H9 (cell line): ENCODE data around the gene CHMP3. TPM values are rescaled to one million over a fixed set of nuclear protein-coding genes. Genes with fewer than 3 reads are reported as not detected.

Source experiments
- DNase-seq: peaks from one replicate; pipeline ENCODE4 v3.0.0-alpha.2; 2017
- H2AFZ ChIP-seq: one replicate; pipeline ENCODE4 v1.6.1; 2013; ENCODE audit warnings: mild to moderate bottlenecking, low read length, control low read depth, moderate library complexity
- H2AK5ac ChIP-seq: 2 replicates; pipeline ENCODE4 v1.6.1; 2013; ENCODE audit warnings: low read length, control low read depth, mixed read lengths; ENCODE audit not compliant: insufficient read length
- H2BK120ac ChIP-seq: one replicate; pipeline ENCODE4 v1.6.1; 2013; ENCODE audit warnings: low read depth, mild to moderate bottlenecking, low read length, control low read depth, inconsistent platforms; ENCODE audit not compliant: poor library complexity, severe bottlenecking
- H2BK12ac ChIP-seq: 2 replicates; pipeline ENCODE4 v1.6.1; 2013; ENCODE audit warnings: low read length, control low read depth, mixed read lengths, low read depth; ENCODE audit not compliant: insufficient read length
- H2BK15ac ChIP-seq: 2 replicates; pipeline ENCODE4 v1.6.1; 2013; ENCODE audit warnings: low read depth, low read length, control low read depth
- H2BK20ac ChIP-seq: one replicate; pipeline ENCODE4 v1.6.1; 2013; ENCODE audit warnings: low read depth, mild to moderate bottlenecking, low read length, control low read depth, inconsistent platforms; ENCODE audit not compliant: poor library complexity, severe bottlenecking
- H2BK5ac ChIP-seq: 2 replicates; pipeline ENCODE4 v1.6.1; 2013; ENCODE audit warnings: low read length, control low read depth, mixed read lengths; ENCODE audit not compliant: insufficient read length
- H3K14ac ChIP-seq: 2 replicates; pipeline ENCODE4 v1.6.1; 2013; ENCODE audit warnings: low read length, control low read depth; ENCODE audit not compliant: insufficient read depth
- H3K18ac ChIP-seq: 2 replicates; pipeline ENCODE4 v1.6.1; 2013; ENCODE audit warnings: low read depth, mild to moderate bottlenecking, mixed read lengths, low read length, control low read depth; ENCODE audit not compliant: insufficient read length
- H3K23ac ChIP-seq: 2 replicates; pipeline ENCODE4 v1.6.1; 2013; ENCODE audit warnings: low read length, control low read depth, mixed read lengths, low read depth; ENCODE audit not compliant: insufficient read length
- H3K23me2 ChIP-seq: 2 replicates; pipeline ENCODE4 v1.6.1; 2013; ENCODE audit warnings: low read depth, mild to moderate bottlenecking, mixed read lengths, low read length, control low read depth; ENCODE audit not compliant: insufficient read length, poor library complexity, severe bottlenecking
- H3K27ac ChIP-seq: 2 replicates; pipeline ENCODE4 v1.5.1; 2013; ENCODE audit warnings: low read length, control low read depth, mixed read lengths, low read depth; ENCODE audit not compliant: insufficient read length
- H3K27me3 ChIP-seq: 2 replicates; pipeline ENCODE4 v1.6.1; 2013; ENCODE audit warnings: low read length, control low read depth, inconsistent platforms; ENCODE audit not compliant: insufficient read depth
- H3K4ac ChIP-seq: 2 replicates; pipeline ENCODE4 v1.6.1; 2013; ENCODE audit warnings: low read depth, mild to moderate bottlenecking, control low read depth, inconsistent platforms, low read length, moderate library complexity
- H3K4me1 ChIP-seq: 2 replicates; pipeline ENCODE4 v1.6.1; 2013; ENCODE audit warnings: low read length, control low read depth, inconsistent platforms; ENCODE audit not compliant: insufficient read depth
- H3K4me2 ChIP-seq: 2 replicates; pipeline ENCODE4 v1.6.1; 2013; ENCODE audit warnings: low read length, control low read depth, mixed read lengths; ENCODE audit not compliant: insufficient read length, insufficient read depth
- H3K56ac ChIP-seq: 2 replicates; pipeline ENCODE4 v1.6.1; 2013; ENCODE audit warnings: low read depth, mild to moderate bottlenecking, mixed read lengths, low read length, control low read depth; ENCODE audit not compliant: insufficient read length
- H3K79me1 ChIP-seq: 2 replicates; pipeline ENCODE4 v1.6.1; 2013; ENCODE audit warnings: low read depth, mild to moderate bottlenecking, moderate library complexity, low read length, control low read depth, inconsistent platforms; ENCODE audit not compliant: insufficient read depth, poor library complexity, severe bottlenecking
- H3K79me2 ChIP-seq: 2 replicates; pipeline ENCODE4 v1.6.1; 2013; ENCODE audit warnings: low read length, control low read depth, inconsistent platforms; ENCODE audit not compliant: insufficient read depth
- H3K9ac ChIP-seq: 2 replicates; pipeline ENCODE4 v1.6.1; 2013; ENCODE audit warnings: low read length, control low read depth, mixed read lengths; ENCODE audit not compliant: insufficient read length; ENCODE audit errors: extremely low read depth
- H3K9me3 ChIP-seq: one replicate; pipeline ENCODE4 v1.6.1; 2013; ENCODE audit warnings: low read depth, low read length, inconsistent platforms; ENCODE audit not compliant: control insufficient read depth
- H3T11ph ChIP-seq: one replicate; pipeline ENCODE4 v1.6.1; 2013; ENCODE audit warnings: mild to moderate bottlenecking, low read length, control low read depth, inconsistent platforms
- H4K20me1 ChIP-seq: one replicate; pipeline ENCODE4 v1.6.1; 2013; ENCODE audit not compliant: control insufficient read depth, insufficient read length, insufficient read depth
- H4K5ac ChIP-seq: 2 replicates; pipeline ENCODE4 v1.6.1; 2013; ENCODE audit warnings: low read depth, mild to moderate bottlenecking, mixed read lengths, low read length, control low read depth; ENCODE audit not compliant: insufficient read length
- H4K8ac ChIP-seq: replicated peaks from 2 replicates; pipeline ENCODE4 v1.6.1; 2013; ENCODE audit warnings: low read length, control low read depth, mixed read lengths, low read depth; ENCODE audit not compliant: insufficient read length
- H4K91ac ChIP-seq: 2 replicates; pipeline ENCODE4 v1.6.1; 2013; ENCODE audit warnings: low read depth, mild to moderate bottlenecking, moderate library complexity, mixed read lengths, low read length, control low read depth; ENCODE audit not compliant: insufficient read length
- H3K27ac Mint-ChIP-seq, 3 experiments: 2 replicates in 2 of 3; 3 replicates in 1 of 3; pipeline ENCODE4 v1.8.0; 2020 to 2021; ENCODE audit warnings: mixed read lengths in 3 of 3, mild to moderate bottlenecking in 1 of 3, moderate library complexity in 1 of 3
- H3K27me3 Mint-ChIP-seq: 2 replicates; pipeline ENCODE4 v1.8.0; 2021; ENCODE audit warnings: low read depth, mild to moderate bottlenecking, moderate library complexity, mixed read lengths
- H3K36me3 Mint-ChIP-seq, 3 experiments: 2 replicates in 2 of 3; 3 replicates in 1 of 3; pipeline ENCODE4 v1.8.0; 2020 to 2021; ENCODE audit warnings: low read depth in 3 of 3, mixed read lengths in 3 of 3; ENCODE audit not compliant: insufficient read depth in 1 of 3
- H3K4me1 Mint-ChIP-seq, 2 experiments: 2 replicates each; pipeline ENCODE4 v1.8.0; 2020; ENCODE audit warnings: mixed read lengths in 2 of 2
- H3K4me3 Mint-ChIP-seq, 2 experiments: 2 replicates in 1 of 2; 3 replicates in 1 of 2; pipeline ENCODE4 v1.8.0; 2020 to 2021; ENCODE audit warnings: mild to moderate bottlenecking in 2 of 2, mixed read lengths in 2 of 2, moderate library complexity in 1 of 2
- H3K9me3 Mint-ChIP-seq, 2 experiments: 2 replicates in 1 of 2; 3 replicates in 1 of 2; pipeline ENCODE4 v1.8.0; 2020; ENCODE audit warnings: mild to moderate bottlenecking in 2 of 2, mixed read lengths in 2 of 2, moderate library complexity in 1 of 2
- CTCF ChIP-seq: fragments of 200-600 bp; sonication (generic); conservative IDR thresholded peaks from 3 replicates; pipeline ENCODE4 v1.8.0; 2021; ENCODE audit warnings: antibody characterized with exemption, mild to moderate bottlenecking
- WGBS: extraction: QIAGEN DNeasy Blood & Tissue Kit; methylation state at CpG from one replicate; pipeline ENCODE4 v1.1.7; 2013; ENCODE audit warnings: missing lambda C conversion rate, low lambda C conversion rate, mixed read lengths; ENCODE audit not compliant: insufficient read length; ENCODE audit errors: extremely low coverage; 5-methylcytosine and 5-hydroxymethylcytosine counted together
- total RNA-seq: library from RNA; stranded (reverse); gene quantifications from 2 replicates; pipeline ENCODE4 v1.2.1, GENCODE V29; 2021

Gene CHMP3
- total RNA-seq, 1 experiment from 2014 or later, result 28.8 TPM

- H3K56ac ChIP-seq, result no peak overlapping the region
- WGBS, result no CpG with 5 or more reads among the region's 2 CpGs
Observed at GRCh38 chr2:86596118-86596517, 32.9 kb upstream of the CHMP3 start.

More at GRCh38 chr2:86596118-86596517, 32.9 kb upstream of the CHMP3 start:
- Histone ChIP-seq H3K79me1 (no peaks in the 10 kb centered on the region), H3K4ac (no peak overlapping the region), H3K14ac (no peak overlapping the region), H3K27ac (no peak overlapping the region), H2AFZ (no peak overlapping the region), H3K27me3 (no peaks in the 10 kb centered on the region), H2BK20ac (no peak overlapping the region), H3K4me1 (no peaks in the 10 kb centered on the region), H3K23ac (no peak overlapping the region), H3K23me2 (no peaks in the 10 kb centered on the region), H2BK15ac (no peak overlapping the region), H2BK120ac (no peak overlapping the region), H2AK5ac (no peak overlapping the region), H3K4me2 (no peak overlapping the region), H3K9ac (no peak overlapping the region), H3T11ph (no peak overlapping the region), H4K8ac (no peak overlapping the region), H3K9me3 (no peaks in the 10 kb centered on the region), H2BK12ac (no peak overlapping the region), H3K79me2 (no peaks in the 10 kb centered on the region), H3K18ac (no peak overlapping the region), H4K91ac (no peak overlapping the region), H2BK5ac (no peak overlapping the region), H4K5ac (no peak overlapping the region), H4K20me1 (no peaks in the 10 kb centered on the region)
- Mint-ChIP-seq H3K4me3 (no peak overlapping the region), H3K36me3 (no peaks in the 10 kb centered on the region), H3K27me3 (peaks cover 3% of the 10 kb centered on the region; the same call in 1 of the 2 replicates), H3K9me3 (no peaks in the 10 kb centered on the region), H3K4me1 (0 out of 4 replicates have a peak, but pooled peaks cover 0 to 2% of the 10 kb centered on the region in 2 experiments), H3K27ac (no peak overlapping the region)
- no peak for DNase-seq
- no peak for TF ChIP-seq CTCF
